Coronary artery (tissue), 2 donors: ENCODE measurements around the gene PREP.

Source experiments
- DNase-seq: peaks from one replicate; pipeline ENCODE4 v3.0.0-alpha.2; 2017; ENCODE audit warnings: low spot score
- H3K27ac ChIP-seq, 2 donors: fragments of 200-600 bp; sonication (generic); one replicate each; pipeline ENCODE4 v1.5.1; 2016 to 2019
- H3K4me3 ChIP-seq: fragments of 200-600 bp; sonication (generic); 2 replicates; pipeline ENCODE4 v1.5.1; 2016; ENCODE audit warnings: mild to moderate bottlenecking, moderate library complexity
- CTCF ChIP-seq: fragments of 200-600 bp; sonication (generic); IDR thresholded peaks from one replicate; pipeline ENCODE4 v1.5.1; 2019; ENCODE audit warnings: antibody characterized with exemption

PREP gene

GRCh38 chr6:105275542-105275941, 127.3 kb downstream of the PREP start:
- no peak for TF ChIP-seq CTCF
- H3K27ac ChIP-seq = no peak overlapping the region
- no peak for DNase-seq
- no peak overlapping the region for H3K4me3 ChIP-seq

- no peak for TF ChIP-seq CTCF
- H3K4me3 ChIP-seq = no peak overlapping the region
- no peak for DNase-seq
- H3K27ac ChIP-seq = no peak overlapping the region
Measured at GRCh38 chr6:105274678-105275077, 128.2 kb downstream of the PREP start.

GRCh38 chr6:105273589-105273988, 129.3 kb downstream of the PREP start:
- H3K27ac ChIP-seq = no peak overlapping the region

GRCh38 chr6:105272786-105273185, 130.1 kb downstream of the PREP start:
- H3K27ac ChIP-seq = no peak overlapping the region
- no peak overlapping the region for H3K4me3 ChIP-seq
- no peak for TF ChIP-seq CTCF
- DNase-seq = no peak

More at GRCh38 chr6:105273589-105273988, 129.3 kb downstream of the PREP start:
- no peak for DNase-seq
- no peak overlapping the region for H3K4me3 ChIP-seq
- no peak for TF ChIP-seq CTCF

GRCh38 chr6:105270511-105270910, 132.4 kb downstream of the PREP start:
- Histone ChIP-seq H3K27ac (no peak overlapping the region), H3K4me3 (no peak overlapping the region)
- no peak for DNase-seq
- no peak for TF ChIP-seq CTCF

- no peak for DNase-seq
- TF ChIP-seq CTCF = no peak
- H3K4me3 ChIP-seq = no peak overlapping the region
- H3K27ac ChIP-seq = no peak overlapping the region
Measured at GRCh38 chr6:105269390-105269789, 133.5 kb downstream of the PREP start.

- no peak overlapping the region for H3K4me3 ChIP-seq
- no peak overlapping the region for H3K27ac ChIP-seq
- no peak for TF ChIP-seq CTCF
- no peak for DNase-seq
Measured at GRCh38 chr6:105263685-105264610, 138.9 kb downstream of the PREP start.
